HL-60/S4 treated with phorbol 12-myristate 13-acetate at 8.2 ng/mL for 4 days and 3 days (cell line): ENCODE measurements around the gene HNRNPLL.
"Not testable (repeated sequence)": the region's sequence is repeated elsewhere in the genome, so short reads cannot be mapped to it uniquely, and the experiment has no call there.

Source experiments
- in situ Hi-C: fragments of 300-500 bp; cut with MboI; formaldehyde crosslinking; loops from 2 replicates; pipeline ENCODE4 v1.15.0; 2022; ENCODE audit warnings: low sequenced_read_pairs

HNRNPLL gene

DNA sequence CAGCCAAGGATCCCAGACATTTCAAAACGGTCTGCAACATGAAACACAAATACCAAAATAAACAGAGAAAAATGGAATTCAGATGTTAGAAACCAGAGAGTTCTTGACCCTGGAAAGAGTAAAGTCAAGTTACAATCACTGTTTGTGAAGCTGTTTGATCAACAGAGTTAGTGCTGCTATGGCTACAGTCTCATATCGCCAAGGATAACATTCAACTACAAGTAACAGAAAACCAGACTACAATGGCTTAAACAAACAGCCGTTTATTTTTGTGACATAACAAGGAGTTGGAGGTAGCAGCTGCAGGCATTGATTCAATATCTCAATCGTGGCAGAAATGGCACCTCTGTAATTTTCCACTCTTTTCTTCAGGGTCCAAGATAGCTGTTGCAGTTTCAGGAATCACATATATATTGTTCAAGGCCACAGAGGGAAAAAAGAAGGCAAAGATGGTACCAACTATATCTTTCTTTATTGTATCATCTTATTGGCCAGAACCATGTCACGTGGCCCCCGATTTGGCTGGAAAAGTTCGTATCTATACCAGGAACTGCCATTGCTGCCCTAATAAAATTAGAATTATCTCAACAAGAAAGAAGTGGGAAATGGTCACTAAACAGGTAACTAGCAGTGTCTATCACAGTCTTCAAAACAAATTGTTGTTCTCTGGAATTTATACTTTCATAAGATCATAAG is 17.7 kb upstream of the HNRNPLL start:
- in situ Hi-C loops: no loop called here

DNA sequence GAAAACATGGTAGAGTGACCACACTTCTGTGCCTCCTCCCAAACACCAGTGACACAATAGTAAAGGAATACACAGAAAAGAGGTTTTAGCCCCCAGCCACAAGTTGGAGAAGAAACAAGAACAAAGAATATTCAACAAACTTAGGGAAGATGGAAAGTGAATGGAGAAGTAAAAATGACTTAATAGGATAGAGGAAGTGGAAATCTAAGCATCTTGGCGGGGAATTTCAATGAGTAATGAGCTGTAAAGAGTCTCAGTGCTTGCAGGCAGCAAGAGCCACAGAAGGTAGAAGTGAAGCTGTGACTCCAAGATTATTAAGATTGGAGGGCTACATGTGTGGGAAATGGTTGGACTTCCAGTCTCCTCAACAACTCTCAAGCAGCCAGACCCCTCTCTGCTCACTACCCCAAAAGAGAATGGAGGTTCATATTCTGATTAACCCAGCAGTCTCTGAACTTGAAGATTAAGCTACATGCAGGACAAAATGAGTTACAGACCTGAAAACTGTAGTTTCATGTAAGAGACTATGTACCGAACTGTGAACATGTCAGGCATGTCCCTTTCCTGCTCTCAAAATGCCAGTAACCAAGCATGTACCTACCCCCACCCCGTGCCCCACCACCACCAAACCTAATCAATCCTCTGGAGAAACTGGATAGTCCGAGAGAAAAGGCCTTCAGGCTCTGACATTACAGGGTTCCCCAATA is 16.9 kb upstream of the HNRNPLL start:
- in situ Hi-C loops: no loop called here

GRCh38 chr2:38617301-38617700 is 14.6 kb upstream of the HNRNPLL start:
- in situ Hi-C loops: no loop called here

- in situ Hi-C loops: no loop called here
These were observed 12.5 kb upstream of the HNRNPLL start for GRCh38 chr2:38615237-38615636.

GRCh38 chr2:38613849-38614213 is 11.1 kb upstream of the HNRNPLL start:
- in situ Hi-C loops: no loop called here

DNA sequence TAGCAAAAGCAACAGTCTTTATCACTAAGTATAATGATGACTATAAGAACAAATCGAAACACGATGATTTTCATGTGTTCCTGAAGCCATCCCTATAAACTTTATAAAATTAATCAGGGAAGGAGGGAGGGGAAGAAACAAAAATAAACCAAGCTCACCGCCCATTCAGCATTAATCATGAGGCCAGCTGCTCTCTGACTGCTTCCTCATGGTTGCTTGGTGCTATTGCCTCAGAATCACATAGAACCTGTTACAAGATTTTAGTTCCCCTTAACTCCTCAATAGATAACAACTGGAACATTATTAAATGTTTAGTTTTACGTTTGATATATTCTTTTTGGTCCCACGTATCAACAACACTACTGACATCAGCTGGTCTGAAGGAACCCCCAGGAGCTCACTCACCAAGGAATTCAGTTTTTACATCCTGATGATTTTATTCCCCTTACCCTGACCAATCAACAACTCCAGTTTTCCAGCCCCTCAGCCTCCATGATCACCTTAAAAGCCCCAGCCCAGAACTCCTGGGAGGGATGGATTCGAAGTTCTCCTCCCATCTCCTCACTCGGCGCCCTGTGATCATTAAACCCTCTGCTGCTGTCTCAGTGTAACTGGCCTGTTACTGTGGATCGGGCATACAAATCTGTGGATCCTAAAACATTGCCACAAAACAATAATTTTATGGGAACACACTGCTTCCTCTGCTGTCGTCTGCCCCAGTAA is 10.6 kb upstream of the HNRNPLL start:
- in situ Hi-C loops: no loop called here

GRCh38 chr2:38610851-38611801 is 8.4 kb upstream of the HNRNPLL start:
- in situ Hi-C loops: no loop called here

GRCh38 chr2:38609246-38609645 is 6.5 kb upstream of the HNRNPLL start:
- in situ Hi-C loops: not testable (repeated sequence)

- in situ Hi-C loops: no loop called here
These were observed 6.0 kb upstream of the HNRNPLL start for GRCh38 chr2:38608755-38609154.

DNA sequence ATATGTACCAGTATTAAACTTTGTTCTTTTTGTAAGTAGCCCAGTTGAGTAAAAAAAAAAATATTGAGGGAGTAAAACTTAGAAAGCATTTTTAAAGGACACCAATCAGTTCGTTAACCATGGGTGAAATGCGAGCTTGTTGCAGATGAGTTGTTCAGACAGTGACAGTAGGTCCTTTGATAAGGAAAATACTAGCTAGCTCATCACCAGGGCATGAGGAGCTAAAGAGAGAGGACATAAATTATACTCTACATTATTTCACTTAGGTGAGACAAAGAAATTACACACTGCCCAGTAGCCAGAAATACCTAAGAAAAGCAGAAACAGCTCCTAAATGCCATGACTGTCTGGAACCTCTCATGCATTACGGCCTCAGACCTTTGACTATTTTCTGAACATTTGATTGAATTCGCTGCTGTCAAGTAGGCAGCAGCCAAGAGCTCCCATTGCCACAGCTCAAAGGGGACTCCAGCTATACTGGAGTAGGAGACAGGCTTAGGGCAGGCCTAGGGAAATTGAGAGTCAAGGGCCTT is 2.6 kb upstream of the HNRNPLL start:
- in situ Hi-C loops: no loop called here

GRCh38 chr2:38603402-38604290 is 918 bp upstream of the HNRNPLL start:
- in situ Hi-C loops: no loop called here

GRCh38 chr2:38602136-38602731 is 494 bp downstream of the HNRNPLL start:
- in situ Hi-C loops: no loop called here

DNA sequence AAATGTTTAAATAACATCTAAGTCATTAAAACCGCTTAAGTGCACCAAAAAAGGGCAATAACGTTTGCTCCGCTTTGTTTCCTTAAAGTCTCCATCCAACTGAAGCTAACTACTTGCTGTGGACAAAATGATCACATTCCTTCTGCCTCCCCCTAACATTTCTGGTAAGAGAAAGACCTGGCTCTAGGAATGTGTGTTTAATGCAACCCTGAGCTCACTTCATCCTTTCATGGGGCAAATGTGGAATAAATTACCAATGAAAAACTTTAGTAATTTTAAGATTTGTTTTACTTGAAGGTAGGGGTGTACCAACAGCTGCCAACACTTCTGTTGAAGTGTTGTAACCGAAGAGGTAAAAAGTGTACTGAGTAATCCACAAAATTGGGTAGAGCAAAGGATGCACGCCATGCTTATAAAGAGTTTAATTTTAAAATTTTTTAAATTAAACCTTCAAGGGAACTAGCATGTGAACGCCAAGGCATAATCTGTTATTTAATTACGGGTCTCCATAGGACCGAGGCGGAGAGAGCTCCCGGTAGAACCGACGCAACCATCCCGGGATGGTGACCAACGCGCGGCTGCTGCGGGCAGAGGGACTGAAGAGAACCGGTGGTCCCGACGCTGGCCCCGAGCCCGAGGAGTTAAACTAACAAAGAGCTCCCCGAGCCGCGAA is 1.1 kb downstream of the HNRNPLL start:
- in situ Hi-C loops: no loop called here

- in situ Hi-C loops: no loop called here
These were observed 1.7 kb downstream of the HNRNPLL start for GRCh38 chr2:38600921-38601455.

DNA sequence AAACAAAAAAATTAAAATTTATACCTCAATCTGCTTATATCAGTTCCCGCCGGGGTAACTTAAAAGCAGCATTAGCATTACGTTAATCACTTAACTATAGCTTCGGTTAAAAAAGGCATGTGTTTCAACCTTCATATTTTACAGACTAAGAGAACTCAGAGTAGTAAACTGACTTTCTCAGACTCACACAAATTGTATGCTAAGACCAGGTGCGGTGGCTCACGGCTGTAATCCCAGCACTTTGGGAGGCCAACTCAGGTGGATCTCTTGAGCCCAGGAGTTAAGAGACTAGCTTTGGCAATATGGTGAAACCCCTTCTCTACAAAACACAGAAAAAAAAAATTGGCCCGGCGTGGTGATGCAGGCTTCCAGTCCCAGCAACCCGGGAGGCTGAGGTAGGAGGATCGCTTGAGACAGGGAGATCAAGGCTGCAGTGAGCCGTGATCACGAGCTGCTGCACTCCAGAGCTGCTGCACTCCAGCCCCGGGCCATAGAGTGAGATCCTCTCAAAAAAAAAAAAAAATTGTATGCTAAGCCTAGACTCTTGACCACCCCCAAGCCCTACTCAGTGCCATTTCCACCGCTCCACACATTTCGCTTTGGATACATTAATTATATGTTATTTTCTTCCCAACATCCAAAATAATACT is 2.4 kb downstream of the HNRNPLL start:
- in situ Hi-C loops: no loop called here

DNA sequence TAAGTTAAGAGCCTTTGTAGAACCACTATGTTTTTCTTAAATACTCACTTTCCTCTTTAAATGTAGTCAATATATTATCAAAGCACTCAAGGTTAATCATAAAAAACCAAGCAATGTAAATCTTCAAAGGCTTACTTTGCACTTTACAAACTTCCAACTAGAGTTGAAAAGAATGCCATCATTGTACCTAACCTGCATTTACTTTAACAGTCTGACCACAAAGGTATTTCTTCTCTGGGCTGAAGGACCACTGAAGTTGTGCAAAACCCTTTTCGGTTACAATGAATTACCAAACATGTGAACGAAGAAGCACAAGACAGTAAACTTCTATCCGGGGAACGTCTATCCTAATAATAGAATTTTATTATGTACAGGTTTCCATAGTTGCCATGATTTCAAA is 3.0 kb downstream of the HNRNPLL start:
- in situ Hi-C loops: no loop called here

GRCh38 chr2:38598991-38599295 is 3.8 kb downstream of the HNRNPLL start:
- in situ Hi-C loops: no loop called here
